Activated naive CD8-positive, alpha-beta T cell treated with anti-CD3 and anti-CD28 coated beads for 36 hours (primary cell): ENCODE results near the gene CACNA1C. TPM values are rescaled to one million over a fixed set of nuclear protein-coding genes. Genes with fewer than 3 reads are reported as not detected.
A peak's percentile ranks its signal among the peaks of the same experiment; 100 is the strongest.
"Not testable (repeated sequence)": the region's sequence is repeated elsewhere in the genome, so short reads cannot be mapped to it uniquely, and the experiment has no call there.

Experiments used
- DNase-seq: peaks from one replicate; pipeline ENCODE4 v3.0.0; 2021
- H3K27ac Mint-ChIP-seq: one replicate; pipeline ENCODE4 v1.8.0; 2022; ENCODE audit warnings: mild to moderate bottlenecking, moderate library complexity, mixed read lengths
- H3K27me3 Mint-ChIP-seq: one replicate; pipeline ENCODE4 v1.8.0; 2022; ENCODE audit warnings: mild to moderate bottlenecking, mixed read lengths
- H3K36me3 Mint-ChIP-seq: one replicate; pipeline ENCODE4 v1.8.0; 2021; ENCODE audit warnings: mild to moderate bottlenecking, mixed read lengths
- H3K4me1 Mint-ChIP-seq: one replicate; pipeline ENCODE4 v1.8.0; 2021; ENCODE audit warnings: mixed read lengths
- H3K4me3 Mint-ChIP-seq: one replicate; pipeline ENCODE4 v1.8.0; 2022; ENCODE audit warnings: mild to moderate bottlenecking, moderate library complexity, mixed read lengths
- H3K9me3 Mint-ChIP-seq: one replicate; pipeline ENCODE4 v1.8.0; 2022; ENCODE audit warnings: mixed read lengths
- total RNA-seq, 2 experiments: library from RNA; stranded (reverse); gene quantifications; one replicate each; pipeline ENCODE4 v1.2.3, GENCODE V29; 2021

The CACNA1C gene
- total RNA-seq, 2 experiments from 2014 or later: 0.02 to 0.14 TPM

DNA sequence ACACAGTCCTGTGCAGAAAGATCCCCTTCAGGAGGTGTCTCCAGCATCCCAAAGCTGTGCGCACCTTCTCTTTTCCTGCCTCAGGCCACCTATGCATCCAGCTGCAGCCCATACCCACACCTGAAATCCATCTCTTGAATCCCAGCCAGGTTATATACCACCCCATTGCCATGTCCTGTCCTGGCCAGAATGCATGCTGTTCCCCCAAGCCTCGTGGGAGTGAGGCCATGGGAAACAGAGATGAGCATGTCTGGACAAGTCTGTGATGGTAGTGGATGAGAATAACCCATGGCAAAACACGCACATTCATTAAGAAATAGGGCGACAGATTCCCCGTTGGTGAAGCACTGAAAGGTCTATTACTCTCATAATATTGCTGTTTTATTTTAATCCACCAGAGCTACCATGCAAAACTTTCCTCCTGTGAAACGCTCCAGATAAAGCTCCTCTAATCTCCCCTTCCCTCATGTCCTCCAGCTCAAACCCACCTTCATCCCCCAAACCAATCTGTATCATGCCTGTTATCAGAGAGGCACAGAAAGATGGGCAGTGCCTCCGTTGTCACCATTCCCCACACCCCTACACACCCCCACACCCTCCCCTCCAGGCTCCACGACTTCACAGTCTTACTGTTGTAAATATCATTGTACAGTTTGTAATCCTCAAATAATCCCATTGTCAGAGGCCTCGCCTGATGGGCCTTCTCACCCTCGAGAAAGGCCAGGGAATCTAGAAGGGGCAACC lies 644.4 kb downstream of the CACNA1C start:
- H3K9me3 Mint-ChIP-seq: no peaks in the 10 kb centered on the region
- H3K4me3 Mint-ChIP-seq: no peak overlapping the region
- peaks cover 13% of the 10 kb centered on the region for H3K4me1 Mint-ChIP-seq
- H3K27me3 Mint-ChIP-seq: peaks cover 7% of the 10 kb centered on the region
- H3K36me3 Mint-ChIP-seq: no peaks in the 10 kb centered on the region
- no peak overlapping the region for H3K27ac Mint-ChIP-seq
- no peak for DNase-seq

DNA sequence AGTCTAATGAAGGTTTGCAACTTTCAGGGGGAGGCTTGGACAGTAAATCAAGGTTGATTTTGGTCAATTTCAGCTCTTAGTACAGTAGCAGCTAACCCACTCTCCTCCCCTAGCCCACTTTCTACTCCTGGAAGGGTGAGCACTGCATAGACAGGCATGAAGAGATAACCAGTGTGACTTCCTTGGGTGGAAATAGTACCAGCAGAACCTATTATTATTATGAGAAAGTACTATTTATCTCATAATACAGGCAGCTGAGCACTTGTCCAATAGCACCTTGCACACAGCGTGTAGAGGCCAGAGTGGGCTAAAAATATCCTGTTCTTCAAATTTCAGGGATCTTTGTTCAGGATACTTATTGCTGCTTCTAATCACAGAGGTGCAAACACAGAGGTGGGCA lies 645.8 kb downstream of the CACNA1C start:
- Mint-ChIP-seq H3K27ac (no peak overlapping the region), H3K36me3 (no peaks in the 10 kb centered on the region), H3K9me3 (no peaks in the 10 kb centered on the region), H3K27me3 (peaks cover 7% of the 10 kb centered on the region), H3K4me3 (no peak overlapping the region), H3K4me1 (peaks cover 3% of the 10 kb centered on the region)
- DNase-seq: no peak

DNA sequence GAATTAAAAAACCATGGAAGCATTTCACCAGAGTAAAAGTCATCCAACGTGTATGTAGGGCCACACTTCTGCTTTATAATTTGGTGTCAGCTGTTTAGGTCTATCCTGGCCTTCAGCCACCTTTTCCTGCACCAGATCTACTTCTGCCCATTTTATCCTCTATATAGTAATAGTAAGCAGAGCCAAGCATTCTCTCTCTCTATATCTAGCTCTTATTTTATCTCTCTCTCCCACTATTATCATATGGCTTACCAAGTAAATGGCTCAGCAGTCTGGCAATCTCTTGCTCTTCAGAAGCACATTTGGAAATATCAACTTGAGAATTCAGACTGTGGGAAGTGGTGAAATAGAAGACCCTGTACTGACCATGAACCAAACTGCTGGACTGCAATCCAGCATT lies 657.9 kb downstream of the CACNA1C start:
- Mint-ChIP-seq H3K36me3 (peaks cover 2% of the 10 kb centered on the region), H3K4me1 (no peaks in the 10 kb centered on the region), H3K27me3 (peaks cover 2% of the 10 kb centered on the region), H3K9me3 (peaks cover 18% of the 10 kb centered on the region), H3K27ac (no peak overlapping the region), H3K4me3 (no peak overlapping the region)
- no peak for DNase-seq

DNA sequence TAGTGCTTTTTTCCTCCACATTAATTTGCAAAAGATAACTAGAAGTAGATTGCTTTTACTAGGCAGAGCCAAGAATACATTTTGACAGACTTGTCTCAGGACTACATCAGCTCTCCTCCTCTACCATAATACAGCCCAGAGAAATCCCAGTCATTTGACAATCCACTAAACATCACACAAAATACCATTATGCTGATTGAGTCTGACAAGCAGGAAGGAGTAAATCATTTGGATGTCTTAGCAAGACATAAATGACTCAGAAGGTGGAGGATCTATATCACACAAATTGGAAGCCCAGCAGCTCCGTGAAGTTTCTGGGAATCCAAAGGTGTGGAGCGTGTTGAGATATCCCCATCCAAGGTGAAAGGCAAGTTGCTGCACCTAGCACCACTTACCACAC lies 666.6 kb downstream of the CACNA1C start:
- Mint-ChIP-seq H3K36me3 (no peaks in the 10 kb centered on the region), H3K27ac (no peak overlapping the region), H3K4me1 (no peaks in the 10 kb centered on the region), H3K9me3 (no peaks in the 10 kb centered on the region), H3K4me3 (no peak overlapping the region), H3K27me3 (peaks cover 10% of the 10 kb centered on the region)
- no peak for DNase-seq

DNA sequence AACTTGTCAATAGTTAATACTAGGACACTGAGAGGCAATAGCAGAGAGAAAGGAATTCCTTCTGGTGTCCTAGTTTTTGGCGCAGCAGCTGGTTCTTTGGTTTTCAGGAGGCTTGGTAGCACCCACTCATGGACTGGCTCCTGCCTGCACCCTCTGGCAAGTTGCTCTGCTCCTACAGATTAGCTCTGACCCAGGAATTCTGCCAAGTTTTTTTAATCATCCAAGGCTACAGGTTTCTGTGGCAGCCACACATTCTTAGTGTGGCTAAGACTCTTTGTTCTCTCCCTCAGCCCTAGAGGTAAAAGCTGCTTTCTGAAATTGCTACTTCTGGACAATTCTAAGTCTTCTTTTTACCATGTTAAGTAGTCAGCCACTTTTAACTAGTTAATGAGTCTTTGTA lies 670.0 kb downstream of the CACNA1C start:
- H3K36me3 Mint-ChIP-seq: no peaks in the 10 kb centered on the region
- no peak for DNase-seq
- H3K27me3 Mint-ChIP-seq: no peaks in the 10 kb centered on the region
- H3K4me3 Mint-ChIP-seq: no peak overlapping the region
- H3K27ac Mint-ChIP-seq: no peak overlapping the region
- H3K4me1 Mint-ChIP-seq: no peaks in the 10 kb centered on the region
- H3K9me3 Mint-ChIP-seq: no peaks in the 10 kb centered on the region

DNA sequence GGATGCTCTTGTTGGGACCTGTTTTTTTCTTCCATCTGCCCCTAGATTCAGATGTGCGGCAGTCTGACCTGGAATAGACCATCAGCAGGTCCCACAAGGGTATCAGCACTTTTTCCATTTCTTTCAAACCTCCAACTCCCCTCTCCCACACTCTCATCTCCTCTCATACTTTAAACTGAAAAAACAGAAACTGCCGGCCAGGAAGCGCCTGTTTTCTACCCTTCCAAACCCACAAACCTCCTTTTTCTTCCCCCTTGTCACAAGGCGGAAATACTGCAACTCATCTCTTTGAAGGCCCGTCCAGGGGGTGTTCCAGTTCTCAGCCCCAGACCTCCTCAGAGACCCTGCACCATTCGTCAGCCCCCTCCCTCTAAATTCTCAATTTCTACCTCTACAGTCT lies 679.5 kb downstream of the CACNA1C start:
- no peaks in the 10 kb centered on the region for H3K36me3 Mint-ChIP-seq
- peaks cover 4% of the 10 kb centered on the region for H3K27me3 Mint-ChIP-seq
- no peaks in the 10 kb centered on the region for H3K9me3 Mint-ChIP-seq
- H3K4me1 Mint-ChIP-seq: peaks cover 16% of the 10 kb centered on the region
- peak overlapping the region; percentile 11 for H3K4me3 Mint-ChIP-seq
- no peak for DNase-seq
- H3K27ac Mint-ChIP-seq: peak overlapping the region; percentile 41

DNA sequence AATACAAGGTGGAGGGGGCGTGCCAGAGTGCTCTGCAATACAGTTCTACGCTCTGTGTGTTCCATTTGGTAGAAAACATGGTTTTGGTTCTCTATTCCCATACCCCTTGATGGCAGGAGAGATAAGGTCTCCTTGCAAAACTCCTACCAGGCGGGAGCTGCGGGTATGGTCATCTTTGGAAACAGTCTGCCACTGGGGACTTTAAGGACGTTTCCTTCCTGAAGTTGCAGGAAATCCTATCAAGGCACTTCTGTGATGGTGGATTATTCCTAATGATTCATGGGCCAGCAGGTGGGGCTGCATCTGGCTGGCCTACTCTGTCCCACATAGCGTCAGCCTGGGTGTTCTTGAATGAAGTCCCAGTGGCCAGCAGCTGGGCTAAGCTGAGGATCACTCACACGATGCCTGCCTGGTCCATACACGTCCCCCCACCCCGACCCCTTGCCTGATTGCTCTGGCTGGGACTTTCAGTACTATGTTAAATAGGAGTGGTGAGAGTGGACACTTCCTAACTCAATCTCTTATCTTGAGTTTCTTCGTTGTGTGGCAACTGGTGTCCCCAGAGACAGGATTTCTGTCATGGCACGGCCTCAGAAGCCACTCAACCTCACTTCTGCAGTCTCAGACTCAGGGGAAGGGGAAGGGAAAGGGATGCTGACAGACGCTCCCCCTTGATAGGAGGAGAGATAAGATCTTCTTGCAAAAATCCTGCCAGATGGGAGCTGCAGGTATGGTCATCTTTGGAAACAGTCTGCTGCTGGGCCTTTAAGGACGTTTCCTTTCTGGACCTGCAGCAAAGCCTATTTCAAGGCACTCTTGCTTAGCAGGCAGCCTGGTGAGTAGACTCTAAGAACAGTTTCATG lies 680.9 kb downstream of the CACNA1C start:
- Mint-ChIP-seq H3K36me3 (no peaks in the 10 kb centered on the region), H3K27me3 (peaks cover 4% of the 10 kb centered on the region), H3K4me3 (no peak overlapping the region), H3K4me1 (peaks cover 16% of the 10 kb centered on the region), H3K27ac (no peak overlapping the region), H3K9me3 (no peaks in the 10 kb centered on the region)
- DNase-seq: no peak

DNA sequence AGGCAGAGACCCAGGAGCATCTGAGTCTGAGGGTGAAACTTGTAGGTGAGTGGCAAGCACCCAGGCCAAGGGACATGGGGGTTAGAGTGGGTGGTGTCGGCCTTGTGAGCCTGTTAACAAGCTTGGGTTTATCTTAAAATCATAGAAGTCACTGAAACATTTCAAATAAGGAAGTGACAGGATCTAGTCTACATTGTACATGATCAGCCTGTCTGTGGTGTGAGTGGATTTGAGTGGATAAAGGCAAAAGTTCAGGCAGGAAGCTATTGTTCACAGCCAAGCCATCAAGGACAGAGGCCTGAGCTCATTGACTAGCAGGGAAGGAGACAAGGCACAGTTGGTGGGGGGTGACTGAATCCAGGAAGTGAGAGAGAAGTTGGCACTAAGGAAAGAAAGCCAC lies 682.6 kb downstream of the CACNA1C start:
- H3K27me3 Mint-ChIP-seq: peaks cover 4% of the 10 kb centered on the region
- H3K4me3 Mint-ChIP-seq: no peak overlapping the region

DNA sequence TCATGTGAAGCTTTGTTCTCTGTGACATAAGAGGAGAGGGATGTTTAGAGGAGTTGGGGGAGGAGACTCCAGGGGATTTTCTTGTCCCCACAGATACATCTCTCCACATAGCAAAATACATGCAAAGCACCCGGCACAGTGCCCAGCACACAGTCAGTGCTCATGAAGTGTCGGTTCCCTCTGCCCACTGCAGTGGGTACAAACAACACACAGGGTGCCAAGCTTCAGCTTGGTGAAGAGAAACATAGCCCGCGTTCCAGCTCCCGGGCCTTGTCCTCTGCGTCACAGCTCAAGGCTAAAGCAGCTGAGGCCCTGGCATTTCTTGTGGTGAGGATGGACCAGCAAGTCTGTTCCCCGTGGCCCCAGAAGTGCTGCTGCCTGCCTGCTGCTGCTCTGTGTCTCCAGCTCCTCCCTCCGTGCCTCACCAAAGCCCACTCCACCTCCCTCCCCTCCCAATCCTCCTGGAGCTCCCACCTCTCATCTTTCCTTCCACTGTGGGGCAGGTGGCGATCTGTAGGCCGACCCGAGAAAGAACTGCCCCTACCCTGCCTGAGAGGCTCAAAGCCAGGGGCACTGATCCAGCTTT lies 685.0 kb downstream of the CACNA1C start:
- Mint-ChIP-seq H3K4me1 (peaks cover 6% of the 10 kb centered on the region), H3K4me3 (no peak overlapping the region), H3K36me3 (no peaks in the 10 kb centered on the region), H3K27ac (no peak overlapping the region), H3K27me3 (no peaks in the 10 kb centered on the region), H3K9me3 (no peaks in the 10 kb centered on the region)
- no peak for DNase-seq

More for the DNA sequence above, 682.6 kb downstream of the CACNA1C start:
- DNase-seq: no peak
- no peaks in the 10 kb centered on the region for H3K9me3 Mint-ChIP-seq
- H3K27ac Mint-ChIP-seq: no peak overlapping the region
- peaks cover 16% of the 10 kb centered on the region for H3K4me1 Mint-ChIP-seq
- no peaks in the 10 kb centered on the region for H3K36me3 Mint-ChIP-seq

DNA sequence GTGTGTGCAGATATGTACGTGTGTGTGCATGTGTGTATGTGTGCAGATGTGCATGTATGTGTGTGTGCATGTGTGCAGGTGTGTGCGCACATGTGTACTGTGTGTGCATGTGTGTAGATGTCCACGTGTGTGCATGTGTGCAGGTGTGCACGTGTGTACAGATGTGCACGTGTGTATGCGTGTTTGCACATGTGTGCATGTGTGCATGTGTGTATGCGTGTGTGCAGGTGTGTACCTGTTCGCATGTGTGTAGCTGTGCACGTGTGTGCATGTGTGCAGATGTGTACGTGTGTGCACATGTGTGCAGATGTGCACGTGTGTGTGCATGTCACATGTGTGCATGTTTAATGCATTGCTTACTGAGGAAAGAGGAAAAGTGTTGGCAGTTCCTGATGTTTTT lies 686.3 kb downstream of the CACNA1C start:
- no peaks in the 10 kb centered on the region for H3K27me3 Mint-ChIP-seq
- no peaks in the 10 kb centered on the region for H3K36me3 Mint-ChIP-seq
- H3K9me3 Mint-ChIP-seq: no peaks in the 10 kb centered on the region

DNA sequence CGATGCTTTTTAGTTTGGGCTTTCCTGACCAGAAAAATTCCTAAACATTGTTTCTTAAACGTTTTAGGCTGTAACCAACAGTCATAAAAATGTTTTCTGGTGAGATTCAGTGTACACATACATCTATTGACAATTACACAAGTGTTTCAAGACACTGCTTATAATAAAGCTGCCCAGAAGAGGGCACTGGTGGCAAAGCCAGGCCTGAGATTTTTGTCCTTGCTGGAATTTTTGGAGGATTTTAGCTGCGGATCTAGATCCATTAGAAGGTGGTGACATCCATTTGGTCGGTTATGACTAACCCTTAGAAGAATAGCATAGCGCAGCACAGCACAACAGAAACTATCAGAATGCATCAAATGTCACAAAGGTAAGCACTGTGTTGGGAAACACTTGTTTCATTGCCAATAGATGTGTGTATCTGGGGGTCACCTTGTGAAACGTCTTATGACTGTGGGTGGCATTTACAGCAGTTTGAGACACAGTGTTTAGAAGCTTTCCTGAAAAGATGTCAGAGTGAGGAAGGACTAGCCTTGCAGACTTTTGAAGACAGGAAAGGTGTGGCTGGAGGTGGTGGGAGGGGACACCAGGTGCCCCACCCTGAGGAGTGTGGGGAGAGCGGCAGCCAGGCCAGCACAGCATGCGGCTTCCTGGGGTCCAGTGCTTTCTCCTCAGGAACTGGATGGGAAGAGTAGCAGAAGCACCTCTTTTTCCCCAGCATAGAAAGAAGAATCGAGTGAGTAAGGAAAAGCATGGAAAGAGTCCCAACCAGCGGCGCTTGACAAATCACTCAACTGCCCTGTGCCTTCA lies 687.2 kb downstream of the CACNA1C start:
- Mint-ChIP-seq H3K27ac (no peak overlapping the region), H3K9me3 (no peaks in the 10 kb centered on the region), H3K27me3 (peaks cover 3% of the 10 kb centered on the region), H3K4me3 (no peak overlapping the region), H3K4me1 (no peaks in the 10 kb centered on the region), H3K36me3 (no peaks in the 10 kb centered on the region)
- no peak for DNase-seq

More for the DNA sequence above, 686.3 kb downstream of the CACNA1C start:
- DNase-seq: no peak
- no peak overlapping the region for H3K27ac Mint-ChIP-seq
- no peaks in the 10 kb centered on the region for H3K4me1 Mint-ChIP-seq
- no peak overlapping the region for H3K4me3 Mint-ChIP-seq

DNA sequence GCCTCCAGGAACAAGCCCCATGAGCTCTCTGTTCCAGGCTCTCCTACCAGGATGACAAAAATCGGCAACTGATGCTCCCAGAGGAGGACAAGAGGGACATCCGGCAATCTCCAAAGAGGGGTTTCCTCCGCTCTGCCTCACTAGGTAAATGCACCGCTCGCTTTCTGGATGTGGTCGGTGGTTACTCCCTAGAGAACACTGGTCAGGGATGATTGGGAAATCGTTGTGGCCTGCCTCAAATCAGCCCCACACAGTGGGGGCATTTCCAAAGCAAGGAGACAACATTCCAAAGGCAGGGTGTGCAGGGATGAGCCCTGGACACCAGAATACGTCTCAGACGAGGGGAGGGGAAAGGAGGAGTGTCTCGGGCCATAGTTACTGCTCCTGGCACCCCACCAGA lies 689.2 kb downstream of the CACNA1C start:
- H3K4me1 Mint-ChIP-seq, DNase-seq, H3K27me3 Mint-ChIP-seq, H3K27ac Mint-ChIP-seq, H3K9me3 Mint-ChIP-seq, H3K4me3 Mint-ChIP-seq, H3K36me3 Mint-ChIP-seq: not testable (repeated sequence)

DNA sequence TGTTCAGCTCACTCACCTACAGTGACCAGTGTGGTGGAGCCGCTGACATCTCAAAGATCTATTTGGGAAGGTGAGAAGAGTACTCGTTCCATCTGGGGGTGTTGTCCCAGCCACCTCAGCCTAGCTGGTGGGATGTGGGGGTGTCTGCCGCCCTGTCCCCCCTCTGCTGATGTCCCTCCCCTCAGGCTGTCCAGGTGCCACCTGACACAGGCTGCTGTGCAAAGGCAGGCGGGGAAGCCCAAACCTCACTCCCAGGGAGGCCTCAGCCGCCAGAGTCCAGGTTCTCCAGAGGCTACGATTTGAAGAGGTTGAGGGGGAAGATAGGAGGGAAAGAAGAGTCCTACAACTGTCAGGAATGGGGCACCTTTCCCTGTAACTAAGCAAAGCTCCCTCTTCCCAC lies 690.7 kb downstream of the CACNA1C start:
- no peak overlapping the region for H3K4me3 Mint-ChIP-seq
- H3K36me3 Mint-ChIP-seq: no peaks in the 10 kb centered on the region
- no peak for DNase-seq
- H3K9me3 Mint-ChIP-seq: peaks cover 6% of the 10 kb centered on the region
- no peak overlapping the region for H3K27ac Mint-ChIP-seq
- no peaks in the 10 kb centered on the region for H3K4me1 Mint-ChIP-seq
- peaks cover 21% of the 10 kb centered on the region for H3K27me3 Mint-ChIP-seq

DNA sequence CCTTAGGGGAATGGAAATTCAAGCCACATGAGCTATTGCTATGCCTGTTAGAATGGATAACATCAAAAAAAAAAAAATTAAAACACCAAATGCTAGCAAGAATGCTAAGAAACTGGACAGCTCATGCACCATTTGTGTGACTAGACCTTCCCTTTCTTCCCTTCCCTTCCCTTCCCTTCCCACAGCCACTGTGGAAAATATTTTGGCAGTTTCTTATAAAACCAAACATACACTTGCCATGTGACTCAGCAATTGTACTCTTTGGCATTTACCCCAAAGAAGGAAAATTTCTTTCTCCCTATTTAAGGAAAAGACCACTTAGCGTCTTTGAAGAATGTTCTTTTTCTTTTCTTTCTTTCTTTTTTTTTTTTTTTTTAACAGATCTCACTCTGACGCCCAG lies 692.9 kb downstream of the CACNA1C start:
- H3K27ac Mint-ChIP-seq: no peak overlapping the region
- no peak overlapping the region for H3K4me3 Mint-ChIP-seq
- H3K36me3 Mint-ChIP-seq: no peaks in the 10 kb centered on the region
- H3K27me3 Mint-ChIP-seq: peaks cover 26% of the 10 kb centered on the region
- no peak for DNase-seq
- H3K9me3 Mint-ChIP-seq: peaks cover 6% of the 10 kb centered on the region
- no peaks in the 10 kb centered on the region for H3K4me1 Mint-ChIP-seq
